ENCODE results near the gene BBS12.

BBS12 gene

DNA sequence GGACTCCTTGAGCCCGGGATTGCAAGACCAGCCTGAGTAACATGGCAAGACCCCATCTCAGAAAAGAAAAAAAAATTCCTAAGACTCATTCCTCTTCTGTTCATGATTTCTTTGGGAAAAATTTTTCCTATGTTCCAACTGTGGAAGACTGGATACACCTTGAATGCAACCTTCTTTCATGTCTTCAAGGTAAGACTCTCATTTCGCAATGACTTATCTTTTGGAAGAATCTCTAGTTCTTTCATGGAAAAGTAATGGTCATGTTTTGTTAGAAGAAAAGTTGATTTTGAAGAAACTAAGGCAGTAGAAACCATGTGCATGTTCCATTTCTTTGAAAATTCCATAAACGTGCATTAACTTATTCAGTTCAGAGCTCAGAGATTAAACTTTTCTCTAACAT is 26.0 kb upstream of the BBS12 start:
- Histone ChIP-seq H2AFZ (ENCODE audit: low read length) (no peak overlapping the region), H3K4me2 (ENCODE audit: low read depth, low read length, poor library complexity, severe bottlenecking) (no peak overlapping the region), H3K27me3 (ENCODE audit: insufficient read depth, low read length, poor library complexity, severe bottlenecking) (peaks cover 5% of the 10 kb centered on the region), H3K4me1 (ENCODE audit: insufficient read depth, low read length, poor library complexity, severe bottlenecking) (no peaks in the 10 kb centered on the region), H3K9ac (ENCODE audit: low read depth, low read length, poor library complexity, severe bottlenecking) (no peak overlapping the region), H3K9me3 (ENCODE audit: insufficient read depth, low read depth, low read length) (no peaks in the 10 kb centered on the region), H3K36me3 (ENCODE audit: insufficient read depth, low read length) (no peaks in the 10 kb centered on the region), H3F3A (ENCODE audit: low read depth) (no peaks in the 10 kb centered on the region), H3K79me2 (ENCODE audit: insufficient read depth, low read length) (no peaks in the 10 kb centered on the region), H4K20me1 (ENCODE audit: insufficient read depth, low read length, poor library complexity, severe bottlenecking) (no peaks in the 10 kb centered on the region), H3K9me2 (replicated peaks; ENCODE audit: low read depth, low read length) (no peaks in the 10 kb centered on the region), H3K4me3 (ENCODE audit: low read length, poor library complexity, severe bottlenecking) (no peak overlapping the region)
- no peak for TF ChIP-seq EZH2phosphoT487 (IDR thresholded peaks at IDR 0.05; ENCODE audit: borderline replicate concordance)
- TF ChIP-seq, protein P1, sequence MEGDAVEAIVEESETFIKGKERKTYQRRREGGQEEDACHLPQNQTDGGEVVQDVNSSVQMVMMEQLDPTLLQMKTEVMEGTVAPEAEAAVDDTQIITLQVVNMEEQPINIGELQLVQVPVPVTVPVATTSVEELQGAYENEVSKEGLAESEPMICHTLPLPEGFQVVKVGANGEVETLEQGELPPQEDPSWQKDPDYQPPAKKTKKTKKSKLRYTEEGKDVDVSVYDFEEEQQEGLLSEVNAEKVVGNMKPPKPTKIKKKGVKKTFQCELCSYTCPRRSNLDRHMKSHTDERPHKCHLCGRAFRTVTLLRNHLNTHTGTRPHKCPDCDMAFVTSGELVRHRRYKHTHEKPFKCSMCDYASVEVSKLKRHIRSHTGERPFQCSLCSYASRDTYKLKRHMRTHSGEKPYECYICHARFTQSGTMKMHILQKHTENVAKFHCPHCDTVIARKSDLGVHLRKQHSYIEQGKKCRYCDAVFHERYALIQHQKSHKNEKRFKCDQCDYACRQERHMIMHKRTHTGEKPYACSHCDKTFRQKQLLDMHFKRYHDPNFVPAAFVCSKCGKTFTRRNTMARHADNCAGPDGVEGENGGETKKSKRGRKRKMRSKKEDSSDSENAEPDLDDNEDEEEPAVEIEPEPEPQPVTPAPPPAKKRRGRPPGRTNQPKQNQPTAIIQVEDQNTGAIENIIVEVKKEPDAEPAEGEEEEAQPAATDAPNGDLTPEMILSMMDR (conservative IDR thresholded peaks at IDR 0.05; ENCODE audit: low read length), result no peak

DNA sequence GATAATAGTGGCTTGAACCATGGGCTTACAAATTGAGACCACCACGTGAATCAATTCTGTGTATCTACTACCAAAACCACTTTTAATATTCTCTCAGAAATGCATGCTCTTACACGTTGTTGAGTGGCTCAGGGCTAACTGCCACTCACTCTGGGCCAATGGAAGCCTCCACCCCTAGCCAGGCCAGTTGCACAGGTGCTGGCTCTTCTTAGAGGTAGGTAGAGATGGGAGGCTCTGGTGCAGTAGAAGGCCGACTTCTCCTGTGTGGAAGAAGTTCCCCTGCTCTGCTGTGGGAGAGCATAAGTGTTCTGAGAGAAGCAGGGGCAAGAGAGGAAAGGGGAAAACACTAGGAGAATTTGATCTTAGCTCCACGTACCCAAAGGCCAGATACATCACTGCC is 25.0 kb upstream of the BBS12 start:
- Histone ChIP-seq H3K4me2 (ENCODE audit: low read depth, low read length, poor library complexity, severe bottlenecking) (no peak overlapping the region), H3K9me2 (replicated peaks; ENCODE audit: low read depth, low read length) (no peaks in the 10 kb centered on the region), H3K4me1 (ENCODE audit: insufficient read depth, low read length, poor library complexity, severe bottlenecking) (no peaks in the 10 kb centered on the region), H3K79me2 (ENCODE audit: insufficient read depth, low read length) (no peaks in the 10 kb centered on the region), H3K9ac (ENCODE audit: low read depth, low read length, poor library complexity, severe bottlenecking) (no peak overlapping the region), H3K9me3 (ENCODE audit: insufficient read depth, low read depth, low read length) (no peaks in the 10 kb centered on the region), H3K36me3 (ENCODE audit: insufficient read depth, low read length) (no peaks in the 10 kb centered on the region), H3K27me3 (ENCODE audit: insufficient read depth, low read length, poor library complexity, severe bottlenecking) (no peaks in the 10 kb centered on the region), H4K20me1 (ENCODE audit: insufficient read depth, low read length, poor library complexity, severe bottlenecking) (no peaks in the 10 kb centered on the region), H3K4me3 (ENCODE audit: low read length, poor library complexity, severe bottlenecking) (no peak overlapping the region), H3F3A (ENCODE audit: low read depth) (no peaks in the 10 kb centered on the region), H2AFZ (ENCODE audit: low read length) (no peak overlapping the region)
- TF ChIP-seq, protein P1 (conservative IDR thresholded peaks at IDR 0.05; ENCODE audit: low read length), result no peak
- no peak for TF ChIP-seq EZH2phosphoT487 (IDR thresholded peaks at IDR 0.05; ENCODE audit: borderline replicate concordance)

DNA sequence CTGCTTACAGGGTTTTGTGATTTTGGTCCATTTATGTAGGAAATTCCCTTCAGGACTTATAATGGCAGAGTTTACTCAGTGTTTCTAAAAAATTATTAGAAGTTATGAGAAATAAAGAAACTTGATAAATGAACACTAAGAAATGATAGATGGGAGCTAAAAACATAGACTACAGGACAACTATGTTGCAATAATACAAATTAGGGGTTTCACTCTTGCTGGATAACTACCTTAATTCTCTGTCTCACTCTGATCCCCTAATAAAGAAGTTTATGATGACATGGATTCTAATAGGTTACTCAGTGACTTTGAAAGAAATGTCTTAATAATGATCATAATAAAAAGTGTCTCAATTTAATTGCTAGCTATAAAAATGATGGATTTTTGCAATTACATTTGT is 23.3 kb upstream of the BBS12 start:
- Histone ChIP-seq H2AFZ (ENCODE audit: low read length) (no peak overlapping the region), H3K9me3 (ENCODE audit: insufficient read depth, low read depth, low read length) (no peaks in the 10 kb centered on the region), H3K4me3 (ENCODE audit: low read length, poor library complexity, severe bottlenecking) (no peak overlapping the region), H3K36me3 (ENCODE audit: insufficient read depth, low read length) (no peaks in the 10 kb centered on the region), H3K9me2 (replicated peaks; ENCODE audit: low read depth, low read length) (no peaks in the 10 kb centered on the region), H3K9ac (ENCODE audit: low read depth, low read length, poor library complexity, severe bottlenecking) (no peak overlapping the region), H3F3A (ENCODE audit: low read depth) (no peaks in the 10 kb centered on the region), H3K27me3 (ENCODE audit: insufficient read depth, low read length, poor library complexity, severe bottlenecking) (no peaks in the 10 kb centered on the region), H3K4me2 (ENCODE audit: low read depth, low read length, poor library complexity, severe bottlenecking) (no peak overlapping the region), H4K20me1 (ENCODE audit: insufficient read depth, low read length, poor library complexity, severe bottlenecking) (no peaks in the 10 kb centered on the region), H3K79me2 (ENCODE audit: insufficient read depth, low read length) (no peaks in the 10 kb centered on the region), H3K4me1 (ENCODE audit: insufficient read depth, low read length, poor library complexity, severe bottlenecking) (no peaks in the 10 kb centered on the region)
- TF ChIP-seq EZH2phosphoT487 (IDR thresholded peaks at IDR 0.05; ENCODE audit: borderline replicate concordance), result no peak
- TF ChIP-seq, protein P1 (conservative IDR thresholded peaks at IDR 0.05; ENCODE audit: low read length), result no peak
